GM12878 (cell line): ENCODE data around the gene HNMT. TPM values are rescaled to one million over a fixed set of nuclear protein-coding genes. Genes with fewer than 3 reads are reported as not detected.
"Not testable (repeated sequence)": the region's sequence is repeated elsewhere in the genome, so short reads cannot be mapped to it uniquely, and the experiment has no call there.

Experiments
- ATAC-seq: fragments of 200-7000 bp; cut with Tn5 transposase; 3 replicates; pipeline ENCODE4 v1.9.1; 2020; ENCODE audit warnings: mild to moderate bottlenecking, moderate library complexity
- BruUV-seq: library from RNA; stranded (reverse); fragments of 400-500 nt; replicated peaks from 2 replicates; lab custom pipeline; 2021; lab: Mats Ljungman, UMichigan
- CTCF ChIA-PET: fragments of 300-600 bp; sonication (Branson Sonifier 250); formaldehyde crosslinking; extraction: SDS; loops from one replicate; lab custom pipeline; 2021; ENCODE audit warnings: inconsistent platforms; lab: Yijun Ruan, JAX
- POLR2A ChIA-PET: fragments of 350-600 bp; formaldehyde crosslinking; extraction: SDS; loops from one replicate; lab custom pipeline; 2021; ENCODE audit warnings: inconsistent platforms; lab: Charles Lee
- RAD21 ChIA-PET: fragments of 300-600 bp; sonication (Branson Sonifier 250); formaldehyde crosslinking; loops from one replicate; lab custom pipeline; 2023; ENCODE audit warnings: antibody characterized with exemption; ENCODE audit not compliant: unreplicated experiment; lab: Charles Lee
- SMC1A ChIA-PET: fragments of 300-600 bp; sonication (Branson Sonifier 250); formaldehyde crosslinking; loops from one replicate; lab custom pipeline; 2023; ENCODE audit not compliant: unreplicated experiment, uncharacterized antibody; lab: Charles Lee
- DNase-seq: peaks from one replicate; pipeline ENCODE4 v3.0.0-alpha.2; 2011; ENCODE audit warnings: low read depth, low spot score
- FAIRE-seq: peaks from 3 replicates; lab custom pipeline; 2011; peaks lifted over from hg19 to GRCh38; lab: Jason Lieb, UNC
- H2AFZ ChIP-seq: 2 replicates; pipeline ENCODE4 v1.6.0; 2011; ENCODE audit warnings: low read depth, low read length, control low read depth; ENCODE audit not compliant: control insufficient read depth
- H3K27ac ChIP-seq: 2 replicates; pipeline ENCODE4 v1.5.1; 2011; ENCODE audit warnings: control low read depth; ENCODE audit not compliant: control insufficient read depth, insufficient read depth
- H3K27me3 ChIP-seq, 2 experiments: replicated peaks in 1 of 2; 2 replicates each; pipeline versions ENCODE4 v1.6.0 to v1.6.1; 2011; ENCODE audit warnings: low read length in 1 of 2; ENCODE audit not compliant: control insufficient read depth in 2 of 2, insufficient read depth in 2 of 2
- H3K36me3 ChIP-seq, 2 experiments: 2 replicates each; pipeline ENCODE4 v1.5.1; 2011; ENCODE audit warnings: low read length in 1 of 2; ENCODE audit not compliant: control insufficient read depth in 2 of 2, insufficient read depth in 2 of 2
- H3K4me1 ChIP-seq: 2 replicates; pipeline ENCODE4 v1.6.1; 2011; ENCODE audit warnings: mild to moderate bottlenecking, low read length, moderate library complexity, mixed read lengths; ENCODE audit not compliant: control insufficient read depth, insufficient read depth
- H3K4me2 ChIP-seq: 2 replicates; pipeline ENCODE4 v1.6.0; 2011; ENCODE audit warnings: control low read depth; ENCODE audit not compliant: control insufficient read depth, insufficient read depth
- H3K4me3 ChIP-seq: fragments of 200-600 bp; sonication (generic); 2 replicates; pipeline ENCODE4 v1.5.1; 2016
- H3K79me2 ChIP-seq: 2 replicates; pipeline ENCODE4 v1.6.0; 2011; ENCODE audit warnings: low read length; ENCODE audit not compliant: control insufficient read depth, insufficient read depth
- H3K9ac ChIP-seq: 2 replicates; pipeline ENCODE4 v1.8.0; 2011; ENCODE audit warnings: low read length, control low read depth, mixed read lengths; ENCODE audit not compliant: control insufficient read depth, insufficient read depth
- H3K9me3 ChIP-seq: replicated peaks from 3 replicates; pipeline ENCODE4 v1.5.1; 2011; ENCODE audit warnings: mild to moderate bottlenecking, low read length; ENCODE audit not compliant: control insufficient read depth, insufficient read depth
- H4K20me1 ChIP-seq: 2 replicates; pipeline ENCODE4 v1.6.0; 2011; ENCODE audit not compliant: control insufficient read depth, insufficient read depth
- CTCF ChIP-seq, 3 experiments: IDR thresholded peaks in 2 of 3; conservative IDR thresholded peaks in 1 of 3; 2 replicates each; pipeline ENCODE4 v1.5.1; 2011; ENCODE audit warnings: low read depth in 3 of 3, low read length in 3 of 3, mild to moderate bottlenecking in 3 of 3, control low read depth in 2 of 3, moderate library complexity in 2 of 3, inconsistent platforms in 1 of 3, mixed read lengths in 1 of 3; ENCODE audit not compliant: control insufficient read depth in 2 of 3, insufficient read depth in 1 of 3; ENCODE audit errors: extremely low read depth in 1 of 3
- PML ChIP-seq: IDR thresholded peaks from 2 replicates; pipeline ENCODE4 v1.6.1; 2012; ENCODE audit warnings: low read length, inconsistent platforms
- RB1 ChIP-seq: fragments of 450-650 bp; formaldehyde crosslinking; IDR thresholded peaks from 2 replicates; pipeline ENCODE4 v1.6.1; 2017; ENCODE audit warnings: mild to moderate bottlenecking, borderline replicate concordance
- SIX5 ChIP-seq: IDR thresholded peaks from 2 replicates; pipeline ENCODE4 v1.6.1; 2011; ENCODE audit warnings: mild to moderate bottlenecking, low read depth, low read length, moderate library complexity; ENCODE audit not compliant: severe bottlenecking
- WGBS: methylation state at CpG from one replicate; pipeline ENCODE4 v1.1.6; 2016; ENCODE audit warnings: low lambda C conversion rate; ENCODE audit not compliant: insufficient replicate concordance, insufficient coverage; ENCODE audit errors: missing lambda C conversion rate; 5-methylcytosine and 5-hydroxymethylcytosine counted together
- in situ Hi-C: fragments of 300-500 bp; cut with MboI; formaldehyde crosslinking; loops from 9 replicates; pipeline ENCODE4 v1.14.3; 2018; ENCODE audit warnings: mixed read lengths
- intact Hi-C: fragments of 100-400 bp; cut with micrococcal nuclease; formaldehyde crosslinking; loops from one replicate; pipeline ENCODE4 v1.14.2; 2022; ENCODE audit not compliant: unreplicated experiment
- polyA plus RNA-seq, 11 experiments: library from polyadenylated mRNA; depleted of rRNA in 4 of 11; unstranded in 6 of 11; stranded (reverse) in 5 of 11; fragments of >200 nt; fragmentation: Nextera tagmentation in 4 of 11; fragmentation: Illumina TruSeq in 1 of 11; extraction: Ambion mirVana in 4 of 11; extraction: Trizol in 1 of 11; gene quantifications; 1 replicate in 1 of 11; 2 replicates in 10 of 11; pipeline versions ENCODE4 v1.2.1 to v1.2.3, GENCODE V29; 2011 to 2016; ENCODE audit warnings: inconsistent platforms in 2 of 11, missing spikeins in 2 of 11, low read depth in 1 of 11
- total RNA-seq, 4 experiments: library from RNA; depleted of rRNA in 3 of 4; stranded (reverse); fragments of >200 nt in 3 of 4; fragmentation: Illumina TruSeq in 1 of 4; extraction: Trizol in 1 of 4; gene quantifications; 2 replicates each; pipeline versions ENCODE4 v1.2.1 to v1.2.3, GENCODE V29; 2013 to 2021

The HNMT gene
- total and polyA plus RNA-seq, 10 of the 15 experiments (the other 5 are each of a cell fraction or from before 2014, with no cell fraction given), result not detected

GRCh38 chr2:137992039-137992646 lies 27.9 kb downstream of the HNMT start (continued):
- TF ChIP-seq SIX5 (no peak), RB1 (no peak), CTCF (IDR thresholded peaks at IDR 0.05 in 2 of 3, conservative IDR thresholded peaks at IDR 0.05 in 1 of 3; ENCODE audit: control insufficient read depth in 2 of 3, extremely low read depth in 1 of 3, insufficient read depth in 1 of 3, low read depth in 3 of 3, low read length in 3 of 3) (no peak), PML (no peak)
- TF ChIP-seq, all 136 proteins: peak for 0

- H3K27ac ChIP-seq, H4K20me1 ChIP-seq, FAIRE-seq, RAD21 ChIA-PET, H3K4me1 ChIP-seq, H3K4me2 ChIP-seq, H2AFZ ChIP-seq, H3K9ac ChIP-seq, intact Hi-C loops, H3K36me3 ChIP-seq, ATAC-seq, H3K79me2 ChIP-seq, BruUV-seq, POLR2A ChIA-PET, H3K27me3 ChIP-seq, SMC1A ChIA-PET, CTCF ChIA-PET, in situ Hi-C loops, H3K9me3 ChIP-seq, DNase-seq, H3K4me3 ChIP-seq: not testable (repeated sequence)
- WGBS, result 0% methylated on average over 1 of the region's 1 CpG
Observed at GRCh38 chr2:137993715-137994476, 29.6 kb downstream of the HNMT start.

GRCh38 chr2:137995368-137995767 lies 31.1 kb downstream of the HNMT start:
- WGBS, result 0% methylated on average over 2 of the region's 2 CpGs
- H3K4me1 ChIP-seq, H3K9me3 ChIP-seq, ATAC-seq, H3K9ac ChIP-seq, intact Hi-C loops, RAD21 ChIA-PET, DNase-seq, in situ Hi-C loops, POLR2A ChIA-PET, H3K4me3 ChIP-seq, FAIRE-seq, H3K27me3 ChIP-seq, H2AFZ ChIP-seq, BruUV-seq, H4K20me1 ChIP-seq, H3K4me2 ChIP-seq, H3K36me3 ChIP-seq, H3K79me2 ChIP-seq, CTCF ChIA-PET, H3K27ac ChIP-seq: not testable (repeated sequence)
- SMC1A ChIA-PET, result interaction anchor here (0.8 kb wide), 1 partner anchor 15 kb away, joined by 3 read pairs; no protein-coding TSS in a partner anchor

- H3K4me2 ChIP-seq, H3K36me3 ChIP-seq, H4K20me1 ChIP-seq, DNase-seq, H3K4me3 ChIP-seq, CTCF ChIA-PET, H3K4me1 ChIP-seq, in situ Hi-C loops, H3K27me3 ChIP-seq, BruUV-seq, FAIRE-seq, POLR2A ChIA-PET, RAD21 ChIA-PET, ATAC-seq, H3K27ac ChIP-seq, H3K9me3 ChIP-seq, H2AFZ ChIP-seq, H3K9ac ChIP-seq, intact Hi-C loops, H3K79me2 ChIP-seq: not testable (repeated sequence)
- SMC1A ChIA-PET, result interaction anchor here (0.8 kb wide), 1 partner anchor 15 kb away, joined by 3 read pairs; no protein-coding TSS in a partner anchor
Observed at GRCh38 chr2:137996158-137996557, 31.9 kb downstream of the HNMT start.
